Liver (tissue), 3 donors: ENCODE measurements around the gene FNDC10.

Source experiments
- CTCF ChIP-seq: fragments of 150-350 bp; IDR thresholded peaks from 2 replicates; pipeline ENCODE4 v1.5.1; 2017; ENCODE audit warnings: improper control_type of control experiment, low read depth, low read length; ENCODE audit not compliant: missing input control
- EGR1 ChIP-seq, 2 donors: IDR thresholded peaks; 2 replicates each; pipeline ENCODE4 v1.6.1; 2016 to 2018; ENCODE audit warnings: antibody characterized with exemption in 2 of 2, low read depth in 2 of 2
- FOXA1 ChIP-seq: IDR thresholded peaks from 2 replicates; pipeline ENCODE4 v1.6.1; 2016; ENCODE audit warnings: antibody characterized with exemption
- FOXA2 ChIP-seq: IDR thresholded peaks from 2 replicates; pipeline ENCODE4 v1.6.1; 2016; ENCODE audit warnings: antibody characterized with exemption
- HNF4A ChIP-seq, 2 donors: conservative IDR thresholded peaks; 2 replicates each; pipeline ENCODE4 v1.6.1; 2016; ENCODE audit warnings: antibody characterized with exemption in 2 of 2, mild to moderate bottlenecking in 2 of 2
- JUND ChIP-seq, 2 donors: IDR thresholded peaks; 2 replicates each; pipeline ENCODE4 v1.6.1; 2016; ENCODE audit warnings: antibody characterized with exemption in 2 of 2
- MAX ChIP-seq: IDR thresholded peaks from 2 replicates; pipeline ENCODE4 v1.6.1; 2016; ENCODE audit warnings: antibody characterized with exemption
- RAD21 ChIP-seq, 2 donors: IDR thresholded peaks; 2 replicates each; pipeline ENCODE4 v1.6.1; 2016; ENCODE audit warnings: antibody characterized with exemption in 2 of 2, mild to moderate bottlenecking in 2 of 2
- REST ChIP-seq: IDR thresholded peaks from 2 replicates; pipeline ENCODE4 v1.6.1; 2016; ENCODE audit warnings: antibody characterized with exemption, mild to moderate bottlenecking
- SP1 ChIP-seq: IDR thresholded peaks from 2 replicates; pipeline ENCODE4 v1.6.1; 2018; ENCODE audit warnings: antibody characterized with exemption, mild to moderate bottlenecking
- TAF1 ChIP-seq: conservative IDR thresholded peaks from 2 replicates; pipeline ENCODE4 v1.6.1; 2016; ENCODE audit warnings: antibody characterized with exemption, mild to moderate bottlenecking
- YY1 ChIP-seq: IDR thresholded peaks from 2 replicates; pipeline ENCODE4 v1.6.1; 2016; ENCODE audit warnings: antibody characterized with exemption, mild to moderate bottlenecking
- ZBTB33 ChIP-seq: IDR thresholded peaks from 2 replicates; pipeline ENCODE4 v1.6.1; 2016; ENCODE audit warnings: antibody characterized with exemption
- donor health status: healthy.
- donor health status: healthy.

GRCh38 chr1:1623181-1623630, 23.3 kb upstream of the FNDC10 start:
- TF ChIP-seq YY1 (no peak), ZBTB33 (no peak), CTCF (no peak), SP1 (no peak), TAF1 (no peak), MAX (no peak), FOXA2 (no peak), REST (no peak), JUND (IDR thresholded peaks at IDR 0.05) (no peak), RAD21 (IDR thresholded peaks at IDR 0.05) (no peak), EGR1 (IDR thresholded peaks at IDR 0.05; ENCODE audit: low read depth in 2 of 2) (no peak), HNF4A (conservative IDR thresholded peaks at IDR 0.05) (no peak), FOXA1 (no peak)
